Glomerular endothelial cell (primary cell): ENCODE measurements around the gene KLRG1. TPM values are rescaled to one million over a fixed set of nuclear protein-coding genes. Genes with fewer than 3 reads are reported as not detected.

Source experiments
- DNase-seq: peaks from one replicate; pipeline ENCODE4 v3.0.0-alpha.2; 2011; ENCODE audit warnings: low read depth, low spot score; ENCODE audit errors: extremely low read depth
- total RNA-seq: library from RNA; depleted of rRNA; stranded (reverse); fragments of >200 nt; gene quantifications from 2 replicates; pipeline ENCODE4 v1.2.3, GENCODE V29; 2015

KLRG1 gene
- total RNA-seq, 1 donor from 2014 or later: 5.5 TPM

- DNase-seq: no peak
Observed at GRCh38 chr12:8980137-8980536, 9.2 kb upstream of the KLRG1 start.

GRCh38 chr12:8985213-8985754, 4.1 kb upstream of the KLRG1 start:
- no peak for DNase-seq

GRCh38 chr12:8987163-8987562, 2.2 kb upstream of the KLRG1 start:
- no peak for DNase-seq

- DNase-seq: no peak
Observed at GRCh38 chr12:8987685-8988084, 1.7 kb upstream of the KLRG1 start.

GRCh38 chr12:8991371-8992345, 2.3 kb downstream of the KLRG1 start:
- DNase-seq: no peak

- no peak for DNase-seq
Observed at GRCh38 chr12:8993827-8994226, 4.5 kb downstream of the KLRG1 start.

GRCh38 chr12:8995021-8995775, 5.9 kb downstream of the KLRG1 start:
- DNase-seq: no peak

GRCh38 chr12:8996682-8997405, 7.5 kb downstream of the KLRG1 start:
- no peak for DNase-seq

- DNase-seq: no peak
Observed at GRCh38 chr12:9001233-9001632, 11.9 kb downstream of the KLRG1 start.

- DNase-seq: no peak
Observed at GRCh38 chr12:9002335-9002734, 13.0 kb downstream of the KLRG1 start.

- no peak for DNase-seq
Observed at GRCh38 chr12:9022592-9022991, 33.2 kb downstream of the KLRG1 start.

- no peak for DNase-seq
Observed at GRCh38 chr12:9024512-9024911, 35.2 kb downstream of the KLRG1 start.

- no peak for DNase-seq
Observed at GRCh38 chr12:9027161-9028059, 38.1 kb downstream of the KLRG1 start.

- DNase-seq: no peak
Observed at GRCh38 chr12:9030776-9031175, 41.4 kb downstream of the KLRG1 start.

- no peak for DNase-seq
Observed at GRCh38 chr12:9032202-9032964, 43.0 kb downstream of the KLRG1 start.

GRCh38 chr12:9033265-9033887, 44.0 kb downstream of the KLRG1 start:
- DNase-seq: no peak

- no peak for DNase-seq
Observed at GRCh38 chr12:9034095-9034494, 44.7 kb downstream of the KLRG1 start.

- DNase-seq: no peak
Observed at GRCh38 chr12:9036227-9036626, 46.9 kb downstream of the KLRG1 start.

- DNase-seq: no peak
Observed at GRCh38 chr12:9037431-9037830, 48.1 kb downstream of the KLRG1 start.
